SKM-1 (cell line): Measurements from ENCODE around the gene NTNG1.

Experiments
- DNase-seq: peaks from one replicate; lab custom pipeline; 2025; ENCODE audit not compliant: unreplicated experiment; lab: John Stamatoyannopoulos, UW

NTNG1 gene

GRCh38 chr1:107255469-107255868 is 114.6 kb downstream of the NTNG1 start:
- no peak for DNase-seq

- no peak for DNase-seq
These were observed 121.8 kb downstream of the NTNG1 start for GRCh38 chr1:107262467-107263286.

- no peak for DNase-seq
These were observed 122.6 kb downstream of the NTNG1 start for GRCh38 chr1:107263291-107263915.

GRCh38 chr1:107264007-107264406 is 123.2 kb downstream of the NTNG1 start:
- no peak for DNase-seq

- DNase-seq, result no peak
These were observed 123.7 kb downstream of the NTNG1 start for GRCh38 chr1:107264561-107264960.

- DNase-seq, result no peak
These were observed 126.7 kb downstream of the NTNG1 start for GRCh38 chr1:107267489-107267888.

GRCh38 chr1:107272321-107272720 is 131.5 kb downstream of the NTNG1 start:
- DNase-seq, result no peak

GRCh38 chr1:107273515-107273914 is 132.7 kb downstream of the NTNG1 start:
- no peak for DNase-seq

- DNase-seq, result no peak
These were observed 133.4 kb downstream of the NTNG1 start for GRCh38 chr1:107274227-107274626.

GRCh38 chr1:107276247-107276646 is 135.4 kb downstream of the NTNG1 start:
- no peak for DNase-seq

GRCh38 chr1:107277022-107277421 is 136.2 kb downstream of the NTNG1 start:
- no peak for DNase-seq

GRCh38 chr1:107286125-107286524 is 145.3 kb downstream of the NTNG1 start:
- no peak for DNase-seq

GRCh38 chr1:107291987-107292386 is 151.1 kb downstream of the NTNG1 start:
- DNase-seq, result no peak

GRCh38 chr1:107293901-107294613 is 153.2 kb downstream of the NTNG1 start:
- DNase-seq, result no peak

- no peak for DNase-seq
These were observed 153.8 kb downstream of the NTNG1 start for GRCh38 chr1:107294686-107295085.

- no peak for DNase-seq
These were observed 156.8 kb downstream of the NTNG1 start for GRCh38 chr1:107297681-107298080.

GRCh38 chr1:107298526-107298925 is 157.7 kb downstream of the NTNG1 start:
- no peak for DNase-seq

GRCh38 chr1:107299521-107299920 is 158.7 kb downstream of the NTNG1 start:
- DNase-seq, result no peak

GRCh38 chr1:107309962-107310361 is 169.1 kb downstream of the NTNG1 start:
- DNase-seq, result no peak

GRCh38 chr1:107315652-107316051 is 174.8 kb downstream of the NTNG1 start:
- no peak for DNase-seq

GRCh38 chr1:107318932-107319331 is 178.1 kb downstream of the NTNG1 start:
- no peak for DNase-seq

GRCh38 chr1:107323784-107324183 is 182.9 kb downstream of the NTNG1 start:
- DNase-seq, result no peak
